ENCODE results near the gene SORCS3.

- TF ChIP-seq CTCF (IDR thresholded peaks at IDR 0.05; ENCODE audit: low read depth, low read length) (no peak), POLR2A (IDR thresholded peaks at IDR 0.05; ENCODE audit: extremely low read depth, insufficient read length) (no peak)
Measured at GRCh38 chr10:104824380-104825006, 183.4 kb downstream of the SORCS3 start.
